HG02981 (cell line): ENCODE measurements around the gene BSN.

Experiments used
- ATAC-seq: cut with Tn5 transposase; IDR thresholded peaks from one replicate; pipeline ENCODE4 v1.9.1; 2021; ENCODE audit warnings: mild to moderate bottlenecking, moderate library complexity; ENCODE audit not compliant: unreplicated experiment

Gene BSN

DNA sequence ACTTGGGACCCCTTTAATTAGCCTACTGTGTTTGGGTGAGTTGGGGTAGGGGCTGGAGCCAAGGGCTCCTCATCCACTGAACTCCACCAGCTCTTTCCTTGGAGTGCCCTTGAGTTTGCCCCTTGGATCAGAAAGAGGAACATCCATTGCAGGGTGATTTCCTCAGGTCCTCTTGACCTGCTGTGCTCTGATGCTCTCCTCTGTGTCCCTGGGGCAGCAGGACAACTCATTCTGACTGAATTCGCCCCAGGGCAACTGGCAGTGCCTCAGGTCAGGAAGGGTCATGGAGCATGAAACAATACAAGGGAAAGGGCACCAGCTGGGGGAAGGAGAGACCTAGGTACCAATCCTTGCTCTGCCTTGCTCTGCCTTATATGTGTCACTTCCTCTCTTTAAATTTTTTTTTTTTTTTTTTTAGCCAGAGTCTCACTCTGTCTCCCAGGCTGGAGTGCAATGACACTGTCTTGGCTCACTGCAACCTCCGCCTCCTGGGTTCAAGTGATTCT, 47.8 kb downstream of the BSN start:
- no peak for ATAC-seq

DNA sequence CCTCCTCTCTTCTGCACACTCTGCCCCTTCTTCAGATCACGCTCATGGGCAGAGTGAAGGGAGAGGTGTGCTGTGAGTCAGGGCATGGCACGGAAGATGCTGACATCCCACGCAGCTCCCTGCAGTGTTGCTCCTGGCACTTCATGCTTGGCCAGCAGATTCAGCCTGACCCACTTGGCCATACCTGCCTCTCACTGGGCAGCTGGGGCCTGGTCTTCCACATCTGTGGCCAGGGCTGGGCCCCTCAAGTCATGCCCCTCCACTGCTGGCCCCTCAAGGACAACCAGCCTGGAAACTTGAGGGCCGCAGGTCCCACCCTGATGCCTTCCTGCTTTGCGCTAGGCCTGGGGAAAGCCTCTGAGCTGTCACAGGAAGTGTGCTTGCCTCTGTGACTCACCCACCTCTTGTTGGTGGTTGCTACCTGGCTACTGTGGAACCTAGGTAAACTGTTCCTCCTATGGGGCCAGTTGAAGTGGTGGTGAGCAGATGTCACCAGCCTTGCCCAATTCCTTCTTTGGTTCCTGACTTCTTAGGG, 48.7 kb downstream of the BSN start:
- ATAC-seq = no peak

DNA sequence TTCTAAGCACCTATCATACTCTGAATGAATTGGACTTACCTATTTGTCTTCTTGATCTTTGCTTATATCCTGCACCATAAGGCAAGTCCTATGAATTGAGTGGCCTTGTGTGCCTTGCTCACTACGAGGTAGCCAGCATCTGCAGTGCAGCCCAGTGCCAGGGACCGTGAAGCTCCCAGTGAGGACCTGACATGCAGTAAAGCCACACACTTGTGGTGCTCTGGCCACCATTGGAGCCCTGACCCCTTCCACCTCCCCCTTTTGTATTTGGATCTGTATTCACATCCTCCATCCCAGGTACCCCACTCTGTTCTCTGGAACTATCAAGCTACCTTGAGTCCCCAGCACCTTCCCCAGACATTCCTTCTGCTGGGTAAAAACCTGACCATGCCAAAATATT, 52.1 kb downstream of the BSN start:
- no peak for ATAC-seq

DNA sequence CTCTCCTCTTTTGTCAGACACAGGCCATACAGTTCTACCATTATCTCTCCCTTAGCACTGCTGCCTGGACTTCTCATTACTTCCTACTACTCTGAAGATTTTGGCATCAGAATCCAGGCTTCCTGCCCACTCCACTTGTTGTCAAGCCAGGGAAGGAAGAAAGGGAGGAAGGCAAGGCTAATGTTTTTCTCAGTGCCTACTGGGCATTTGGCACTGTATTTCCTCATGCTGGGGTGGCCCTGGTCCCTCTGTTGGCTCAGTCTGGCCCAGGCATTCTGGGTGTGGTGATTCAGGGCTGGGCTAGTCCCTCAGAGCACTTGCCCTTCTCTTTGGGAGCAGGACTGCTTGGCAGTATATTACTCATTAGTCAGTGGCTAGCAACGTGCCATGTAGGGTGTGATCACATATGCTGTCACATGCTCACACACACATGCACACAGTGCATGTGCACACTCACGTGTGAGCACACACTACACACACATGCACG, 52.9 kb downstream of the BSN start:
- no peak for ATAC-seq

DNA sequence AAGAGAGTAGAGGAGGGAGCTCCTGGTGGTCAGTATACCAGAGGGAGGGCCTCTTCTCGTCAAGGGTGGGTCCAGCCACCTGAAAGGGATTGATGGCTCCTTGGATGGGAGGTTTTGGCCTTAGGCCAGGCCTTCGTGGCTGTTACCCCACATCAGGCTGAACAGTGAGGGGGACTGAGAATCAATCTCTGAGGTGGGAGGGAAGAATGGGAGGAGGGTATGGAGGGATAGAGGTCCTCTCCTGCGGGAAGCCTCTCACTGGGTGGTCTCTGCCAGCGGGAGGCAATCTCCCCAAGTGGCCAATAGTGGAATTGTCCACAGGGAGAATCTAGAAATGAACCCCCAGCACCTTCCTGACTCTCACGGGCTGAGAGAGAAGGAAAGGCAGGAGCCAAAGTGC, 53.5 kb downstream of the BSN start:
- ATAC-seq = no peak

DNA sequence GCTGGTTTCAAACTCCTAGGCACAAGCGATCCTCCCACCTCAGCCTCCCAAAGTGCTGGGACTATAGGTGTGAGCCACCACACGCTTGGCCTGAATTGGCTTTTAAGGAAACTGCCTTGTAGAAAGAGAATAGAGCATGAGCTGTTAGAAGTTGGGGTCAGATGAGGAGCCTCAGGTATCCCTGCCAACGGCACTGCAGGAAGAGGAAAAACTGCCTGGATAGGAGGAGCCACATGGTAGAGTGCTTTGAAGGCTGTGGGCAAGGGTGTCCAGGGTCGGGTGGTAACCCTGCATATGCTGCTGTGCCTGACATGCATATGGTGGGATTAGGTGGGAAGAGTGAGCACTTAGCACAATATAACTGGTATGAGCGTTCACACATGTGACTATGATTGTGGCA, 55.0 kb downstream of the BSN start:
- no peak for ATAC-seq

DNA sequence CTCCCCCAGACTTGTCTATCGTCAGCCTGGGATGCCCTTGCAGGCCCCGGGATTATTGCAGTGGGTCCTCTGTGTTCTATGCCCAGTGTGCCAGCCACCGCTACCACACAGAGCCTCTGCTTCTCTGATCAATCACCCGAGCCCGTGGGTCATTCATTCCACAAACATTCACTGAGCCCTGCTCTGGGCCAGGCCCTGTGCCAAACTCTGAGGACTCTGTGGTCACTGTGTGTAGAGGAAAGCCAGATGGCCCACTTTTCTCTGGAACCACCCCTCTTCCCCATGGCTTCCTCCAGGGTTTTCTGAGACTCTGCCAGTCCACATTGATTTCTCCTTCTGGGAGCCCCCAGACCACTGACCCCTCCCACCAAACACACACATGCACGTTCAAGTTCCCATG, 55.5 kb downstream of the BSN start:
- no peak for ATAC-seq

DNA sequence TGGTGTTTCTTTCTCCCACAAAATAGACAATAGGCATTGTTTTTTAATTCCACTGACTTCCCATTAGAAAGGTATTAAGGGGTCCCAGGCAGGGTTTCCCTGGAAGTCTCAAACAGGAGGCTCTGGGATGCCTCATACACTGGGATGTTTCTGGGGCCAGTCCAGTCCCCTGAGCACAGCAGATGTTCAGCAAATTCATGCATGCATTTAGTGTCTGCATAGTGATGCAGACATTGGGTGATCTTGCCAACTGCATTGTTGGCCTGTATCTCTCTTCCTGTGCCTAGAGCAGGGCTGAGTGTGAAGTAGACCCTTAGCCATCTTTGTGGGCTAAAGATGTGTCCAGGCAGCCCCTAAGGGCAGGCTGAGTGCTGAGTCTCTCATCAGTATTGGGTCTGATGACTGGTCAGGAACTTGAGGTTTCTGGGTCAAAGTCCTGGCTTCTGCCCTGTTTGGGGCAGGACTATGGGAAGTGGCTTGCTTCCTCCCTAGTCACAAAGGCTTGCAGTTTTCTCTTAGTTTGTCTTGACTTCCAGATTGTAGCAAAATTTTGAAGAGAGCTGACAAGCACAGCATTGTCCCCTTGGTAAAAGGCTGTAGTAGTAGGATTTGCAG, 56.5 kb downstream of the BSN start:
- ATAC-seq = no peak

DNA sequence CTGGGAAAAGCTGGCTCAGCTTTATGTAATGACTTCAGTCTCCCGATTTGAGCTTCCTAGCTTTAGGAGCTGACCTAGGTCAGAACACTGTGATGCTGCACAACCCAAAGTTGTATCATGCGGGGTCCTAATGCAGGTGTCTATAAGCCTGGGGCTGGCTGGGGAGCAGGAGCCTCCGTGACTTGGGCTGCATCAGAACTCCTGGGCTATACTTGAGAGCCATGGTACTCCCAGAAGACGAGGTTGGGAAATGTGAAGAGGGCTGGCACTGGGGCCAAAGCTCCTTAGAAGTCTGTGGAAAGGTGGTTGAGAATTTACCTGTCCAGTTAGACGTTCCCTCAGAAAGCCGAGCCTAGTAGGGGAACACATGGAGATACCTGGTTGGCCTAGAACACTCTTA, 57.0 kb downstream of the BSN start:
- no peak for ATAC-seq

DNA sequence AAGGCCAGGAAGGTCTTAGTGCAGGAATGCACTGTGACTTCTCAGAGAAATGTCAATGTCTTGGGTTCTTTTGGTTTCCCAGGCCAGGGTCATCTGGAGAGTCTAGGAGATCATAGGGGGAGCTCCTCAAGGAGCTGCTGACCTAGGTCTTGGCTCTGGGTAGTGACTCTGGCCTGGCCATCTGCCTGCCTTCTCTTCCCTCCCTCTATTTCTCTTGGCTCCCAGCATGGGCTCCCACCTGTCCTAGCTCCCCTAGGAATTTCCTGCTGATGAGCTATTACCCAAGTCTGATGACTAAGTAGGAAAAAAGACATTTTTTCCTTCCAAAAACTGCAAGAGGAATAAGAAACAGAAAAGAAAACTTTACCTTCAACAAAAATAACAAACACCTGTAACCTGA, 57.4 kb downstream of the BSN start:
- no peak for ATAC-seq

DNA sequence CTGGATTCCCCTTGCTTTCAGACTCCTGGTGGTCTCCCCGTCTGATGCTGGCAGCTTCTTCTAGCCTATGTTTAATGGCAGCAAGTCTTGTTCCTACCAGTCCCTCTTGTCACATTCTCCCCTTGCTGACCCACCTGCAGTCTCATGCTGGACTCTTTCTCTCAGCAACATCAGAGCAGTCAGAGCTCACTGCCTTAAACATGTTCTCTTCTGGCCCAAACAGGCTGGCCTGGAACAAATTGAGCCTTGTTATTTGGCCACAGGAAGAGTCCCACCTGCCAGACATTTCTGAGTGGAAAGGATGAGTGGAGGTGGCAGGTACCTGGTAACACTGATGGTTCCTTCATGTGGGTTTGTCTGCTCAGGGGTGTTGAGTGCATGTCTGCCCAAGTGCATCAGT, 60.7 kb downstream of the BSN start:
- no peak for ATAC-seq

DNA sequence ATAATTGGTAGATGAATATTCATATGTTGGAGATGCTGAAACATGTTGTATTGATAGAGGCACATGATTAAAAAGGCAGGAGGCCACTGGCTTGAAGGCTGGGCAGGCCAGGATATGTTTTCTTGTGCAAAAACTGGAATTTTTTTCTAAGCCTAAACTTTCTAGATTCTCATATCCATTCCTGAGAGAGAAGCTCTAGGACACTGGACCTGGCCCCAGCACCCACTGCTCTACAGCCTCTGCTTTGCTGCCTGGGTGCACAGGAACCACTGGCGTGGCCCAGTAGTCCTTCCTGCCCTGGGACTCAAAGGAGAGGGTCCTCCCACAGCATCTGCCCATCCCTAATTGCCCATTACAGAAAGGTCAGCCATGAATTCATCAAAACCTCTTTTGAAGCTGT, 61.8 kb downstream of the BSN start:
- no peak for ATAC-seq

DNA sequence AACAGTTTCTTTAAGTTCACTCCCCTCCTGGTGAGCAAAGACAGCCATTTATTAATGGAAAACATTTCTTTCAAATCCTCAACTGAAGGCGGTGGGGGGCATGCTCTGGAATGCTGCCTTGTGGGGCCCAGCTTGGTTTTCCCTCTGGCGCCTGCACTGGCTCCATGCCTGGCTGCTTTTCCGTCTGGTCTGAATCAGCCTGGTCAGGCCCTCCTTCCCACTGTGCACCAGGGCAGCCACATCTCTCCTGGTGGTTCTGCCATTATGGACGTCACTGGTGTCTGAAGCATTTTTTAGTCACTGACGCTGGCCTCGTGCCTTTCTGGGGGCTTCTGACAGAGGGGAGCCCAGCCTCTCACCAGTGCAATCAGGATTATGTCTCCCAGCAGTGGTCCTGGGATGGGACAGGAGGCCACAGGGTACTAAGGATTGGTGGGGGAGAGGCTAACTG, 62.2 kb downstream of the BSN start:
- ATAC-seq = no peak

DNA sequence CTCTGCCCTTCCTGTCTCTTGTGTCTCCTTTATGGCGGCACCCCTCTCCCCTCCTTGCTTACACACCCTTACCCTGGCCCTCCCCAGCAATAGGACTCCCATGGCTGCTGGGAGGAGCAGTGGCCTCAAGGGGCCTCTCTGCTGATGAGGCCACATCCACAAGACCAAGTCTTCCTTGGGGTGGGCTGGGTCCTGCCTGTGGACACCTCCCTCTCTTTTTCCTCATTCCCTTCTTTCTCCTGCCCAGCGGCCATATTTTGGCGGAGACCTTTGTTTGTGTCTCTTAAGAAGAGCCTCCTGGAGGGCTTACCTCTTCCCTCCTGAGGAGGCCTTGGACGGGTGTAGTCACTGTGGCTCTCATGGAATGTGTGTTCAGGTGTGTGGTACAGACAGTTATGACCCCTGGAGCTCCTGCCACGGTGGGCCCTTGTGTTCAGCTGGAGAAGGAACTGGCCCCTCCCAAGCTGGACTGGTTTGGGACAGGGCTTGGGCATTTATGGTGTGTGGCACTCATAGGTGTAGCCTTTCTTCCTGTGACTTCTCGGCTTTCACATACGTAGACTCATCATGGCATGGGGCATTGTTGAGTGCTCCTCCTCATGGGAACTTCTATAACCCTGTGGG, 63.2 kb downstream of the BSN start:
- ATAC-seq = no peak

DNA sequence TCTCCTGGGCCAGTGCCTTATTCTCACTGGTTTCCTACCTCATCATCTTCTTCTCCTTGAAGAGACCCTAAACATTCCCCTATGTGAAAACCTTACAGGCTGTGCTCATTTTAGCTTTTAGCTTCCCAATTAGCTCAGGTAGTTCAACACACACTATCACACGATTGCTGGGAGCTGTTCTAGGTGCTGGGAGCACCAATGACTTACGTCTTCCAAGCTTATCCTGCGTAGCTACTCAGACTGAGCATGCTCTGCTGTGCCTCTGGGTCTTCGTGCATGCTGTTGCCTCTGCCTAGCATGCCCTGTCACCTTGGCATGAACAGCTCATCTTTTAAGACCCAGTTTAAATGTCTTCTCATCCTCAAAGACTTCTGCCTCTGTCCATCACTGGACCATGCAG, 64.1 kb downstream of the BSN start:
- ATAC-seq = no peak

DNA sequence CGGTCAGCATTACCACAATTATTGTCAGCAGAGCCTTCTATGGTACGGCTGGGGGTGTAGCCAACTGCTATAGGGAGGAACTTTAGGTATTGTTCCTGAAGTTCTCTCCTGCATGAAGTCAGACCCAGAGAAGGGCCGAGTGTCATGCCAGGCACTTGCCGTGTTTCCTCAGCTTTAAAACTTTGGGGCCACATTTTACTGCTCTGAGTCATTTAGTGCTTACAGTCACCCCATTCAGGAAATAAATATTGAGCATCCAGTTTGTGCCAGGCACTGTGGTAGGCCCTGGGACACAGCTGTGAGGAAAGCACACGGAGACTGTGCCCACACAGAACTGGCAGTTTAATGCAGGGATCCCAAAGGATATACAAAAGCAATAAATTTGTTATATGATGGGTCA, 65.4 kb downstream of the BSN start:
- no peak for ATAC-seq

DNA sequence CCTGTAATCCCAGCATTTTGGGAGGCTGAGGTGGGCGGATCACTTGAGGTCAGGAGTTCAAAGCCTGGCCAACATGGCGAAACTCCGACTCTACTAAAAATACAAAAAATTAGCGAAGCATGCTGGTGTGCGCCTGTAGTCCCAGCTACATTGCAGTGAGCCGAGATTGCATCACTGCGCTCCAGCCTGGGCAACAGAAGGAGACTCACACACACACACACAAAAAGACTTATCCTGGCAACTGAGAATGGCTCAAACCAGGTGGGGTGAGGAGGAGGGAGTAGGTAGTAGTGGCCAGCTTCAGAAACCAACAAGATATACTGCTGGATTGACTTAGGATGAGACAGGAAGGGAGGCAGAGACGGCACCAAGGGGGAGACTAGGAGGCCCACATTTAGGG, 66.5 kb downstream of the BSN start:
- ATAC-seq = no peak

DNA sequence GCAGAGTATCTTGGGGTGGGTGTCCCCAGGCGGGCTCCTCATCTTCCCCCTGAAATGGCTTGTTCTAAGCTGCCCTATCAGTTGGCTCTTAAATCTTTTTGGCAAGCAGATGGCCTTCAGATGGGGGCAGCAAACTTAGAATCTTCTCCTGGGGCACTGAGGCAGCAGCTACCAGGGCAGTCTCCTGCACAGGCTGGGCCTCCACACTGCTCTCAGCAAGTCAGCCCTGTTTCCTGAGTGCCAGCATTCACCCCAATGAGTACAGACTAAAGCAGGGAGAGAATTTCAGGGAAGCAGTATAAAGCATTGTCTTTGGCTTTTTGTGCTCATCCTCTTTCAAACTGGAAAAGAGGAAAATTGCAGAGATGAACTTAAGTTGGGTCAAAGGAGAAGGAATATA, 68.8 kb downstream of the BSN start:
- no peak for ATAC-seq

DNA sequence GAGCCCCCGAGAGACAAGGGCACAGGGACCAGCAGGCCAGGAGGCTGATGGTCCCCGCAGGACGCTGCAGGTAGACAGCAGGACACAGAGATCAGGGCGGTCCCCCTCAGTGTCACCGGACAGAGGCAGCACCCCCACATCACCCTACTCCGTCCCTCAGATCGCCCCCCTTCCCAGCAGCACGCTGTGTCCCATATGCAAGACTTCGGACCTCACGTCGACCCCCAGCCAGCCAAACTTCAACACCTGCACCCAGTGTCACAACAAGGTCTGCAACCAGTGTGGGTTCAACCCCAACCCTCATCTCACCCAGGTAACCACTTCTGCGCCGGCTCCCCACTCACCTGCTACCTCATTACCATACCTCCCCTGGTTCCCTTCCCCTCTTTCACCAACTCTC, 70.8 kb downstream of the BSN start:
- ATAC-seq = no peak

DNA sequence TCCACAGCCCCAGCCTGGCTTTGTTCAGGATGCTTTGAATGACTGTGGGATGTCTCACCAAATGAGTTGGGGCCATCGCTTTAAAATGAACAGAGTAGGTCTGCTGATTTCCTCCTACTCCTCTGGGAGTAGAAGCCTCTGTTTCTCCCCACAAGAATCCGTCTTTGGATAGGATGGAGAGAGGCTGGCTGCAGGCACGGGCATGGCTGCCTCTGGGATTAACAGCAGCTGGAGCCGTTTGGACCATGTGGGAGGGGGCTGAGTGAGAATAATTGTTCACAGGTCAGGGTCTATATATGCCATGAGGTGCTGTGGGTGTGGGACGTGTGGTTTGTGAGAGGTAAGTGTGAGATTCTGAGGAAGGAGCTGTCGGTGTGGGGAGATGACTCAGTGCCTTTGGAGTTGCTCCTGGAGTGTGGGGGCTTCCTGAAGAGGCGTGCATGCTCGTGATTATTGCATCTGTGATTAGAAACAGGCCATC, 71.9 kb downstream of the BSN start:
- ATAC-seq = no peak

DNA sequence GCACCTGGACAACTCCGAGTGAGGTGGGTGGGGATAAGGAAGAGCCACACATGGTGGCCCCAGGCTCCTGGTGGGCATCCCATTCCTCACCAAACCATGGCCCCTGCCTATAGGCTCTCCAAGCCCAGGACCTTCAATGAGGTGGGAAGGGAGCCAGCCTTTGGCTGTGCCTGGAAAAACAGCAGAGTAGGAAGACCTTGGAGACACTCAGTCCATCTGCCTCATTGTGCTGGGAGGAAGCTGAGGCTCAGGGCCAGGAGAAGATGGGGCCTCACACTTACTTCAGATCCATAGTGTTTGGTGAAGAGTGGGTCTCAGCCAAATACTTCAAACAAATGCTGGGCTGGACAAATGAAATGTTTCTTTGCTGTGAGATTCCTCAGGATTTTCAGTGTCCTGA, 72.5 kb downstream of the BSN start:
- ATAC-seq = no peak

DNA sequence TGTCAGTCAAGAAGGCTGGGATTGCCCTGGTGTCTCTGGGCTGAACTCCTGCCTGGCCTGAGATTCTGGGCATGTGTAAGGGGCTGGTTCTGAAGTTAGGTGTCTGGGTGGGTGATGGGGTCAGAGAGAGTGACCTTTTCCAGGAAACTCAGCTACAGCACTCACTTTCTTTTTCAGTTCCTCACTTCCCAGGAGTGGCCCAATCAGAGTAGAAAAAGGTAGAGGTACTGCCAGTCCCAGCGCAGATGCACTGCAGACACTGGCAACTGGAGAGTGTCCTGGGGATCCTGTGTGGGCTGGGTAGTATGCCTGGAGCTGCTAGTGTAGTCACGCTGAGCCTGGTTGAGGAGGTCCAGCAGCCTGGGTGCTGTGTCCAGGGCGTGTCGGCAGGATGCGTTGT, 73.4 kb downstream of the BSN start:
- ATAC-seq = no peak
